ENCODE measurements around the gene ATP6V1C2. TPM values are rescaled to one million over a fixed set of nuclear protein-coding genes. Genes with fewer than 3 reads are reported as not detected.

Gene ATP6V1C2
- total and polyA plus RNA-seq, 11 donors = 0.32 to 2.1 (median 0.48) TPM; not detected in 1

- DNase-seq = no peak
- Histone ChIP-seq H3K4me3 (no peak overlapping the region), H3K9me3 (no peaks in the 10 kb centered on the region), H3K4me1 (peaks cover 0 to 3% (median 0%) of the 10 kb centered on the region in 12 donors), H3K36me3 (peaks cover 0 to 100% (median 93%) of the 10 kb centered on the region in 9 donors), H3K27me3 (no peaks in the 10 kb centered on the region), H3K27ac (no peak overlapping the region)
- no peak for TF ChIP-seq POLR2A (IDR thresholded peaks at IDR 0.05)
- TF ChIP-seq CTCF (IDR thresholded peaks at IDR 0.05) = no peak
- ATAC-seq = no peak
- 87 to 100% (median 95%) methylated on average over 1 of the region's 1 CpG for WGBS, 4 donors
- intact Hi-C loops (cut with DNase I) = no loop called here
Measured at GRCh38 chr2:10793816-10794215, 72.4 kb downstream of the ATP6V1C2 start.

GRCh38 chr2:10794876-10795275 is 73.4 kb downstream of the ATP6V1C2 start:
- TF ChIP-seq CTCF (IDR thresholded peaks at IDR 0.05) (no peak), POLR2A (IDR thresholded peaks at IDR 0.05) (no peak)
- intact Hi-C loops (cut with DNase I) = no loop called here
- H3K4me1 ChIP-seq = peaks cover 0 to 3% (median 0%) of the 10 kb centered on the region in 12 donors
- no peaks in the 10 kb centered on the region for H3K9me3 ChIP-seq
- no peaks in the 10 kb centered on the region for H3K27me3 ChIP-seq
- WGBS, 4 donors = 29 to 59% (median 51%) methylated on average over 5 of the region's 5 CpGs
- no peak for ATAC-seq
- no peak for DNase-seq
- no peak overlapping the region for H3K27ac ChIP-seq
- H3K4me3 ChIP-seq = no peak overlapping the region
- peaks cover 0 to 100% (median 92%) of the 10 kb centered on the region in 9 donors for H3K36me3 ChIP-seq

- ATAC-seq = peak in 1 of 4 donors; percentile 22
- Histone ChIP-seq H3K4me1 (peaks cover 0 to 3% (median 0%) of the 10 kb centered on the region in 12 donors), H3K36me3 (peaks cover 0 to 100% (median 92%) of the 10 kb centered on the region in 9 donors), H3K27me3 (no peaks in the 10 kb centered on the region), H3K27ac (no peak overlapping the region), H3K4me3 (no peak overlapping the region), H3K9me3 (no peaks in the 10 kb centered on the region)
- TF ChIP-seq POLR2A (IDR thresholded peaks at IDR 0.05) = no peak
- no peak for TF ChIP-seq CTCF (IDR thresholded peaks at IDR 0.05)
- no peak for DNase-seq
- intact Hi-C loops (cut with DNase I) = no loop called here
- 57 to 63% (median 61%) methylated on average over 7 of the region's 7 CpGs for WGBS, 4 donors
Measured at GRCh38 chr2:10795508-10796046, 74.1 kb downstream of the ATP6V1C2 start.

GRCh38 chr2:10796703-10797102 is 75.3 kb downstream of the ATP6V1C2 start:
- intact Hi-C loops (cut with DNase I) = no loop called here
- Histone ChIP-seq H3K27ac (no peak overlapping the region), H3K4me1 (peaks cover 0 to 3% (median 0%) of the 10 kb centered on the region in 12 donors), H3K9me3 (no peaks in the 10 kb centered on the region), H3K36me3 (peaks cover under 1 to 100% (median 92%) of the 10 kb centered on the region in 9 donors), H3K27me3 (no peaks in the 10 kb centered on the region), H3K4me3 (no peak overlapping the region)
- TF ChIP-seq POLR2A (IDR thresholded peaks at IDR 0.05) (no peak), CTCF (IDR thresholded peaks at IDR 0.05) (no peak)
- ATAC-seq (no peak), DNase-seq (no peak)
- 88 to 97% (median 94%) methylated on average over 2 of the region's 2 CpGs for WGBS, 4 donors

Measured in heart left ventricle (tissue), 16 donors.